Adrenal gland (tissue), 12 donors: ENCODE results near the gene ZNF799. TPM values are rescaled to one million over a fixed set of nuclear protein-coding genes. Genes with fewer than 3 reads are reported as not detected.

ENCODE experiments used
- DNase-seq, 7 donors: peaks; one replicate each; pipeline ENCODE4 v3.0.0-alpha.2; 2019 to 2020
- H3K27ac ChIP-seq, 5 donors: fragments of 200-600 bp; sonication (generic) in 4 of 5; 1 replicate in 3 of 5; 2 replicates in 2 of 5; pipeline versions ENCODE4 v1.5.1 to v1.8.0; 2016 to 2020; ENCODE audit warnings: mild to moderate bottlenecking in 1 of 5
- H3K27me3 ChIP-seq: fragments of 200-600 bp; 2 replicates; pipeline ENCODE4 v1.8.0; 2021
- H3K36me3 ChIP-seq, 2 donors: fragments of 200-600 bp; replicated peaks in 1 of 2; 1 replicate in 1 of 2; 2 replicates in 1 of 2; pipeline versions ENCODE4 v1.5.1 to v1.8.0; 2018 to 2022
- H3K4me1 ChIP-seq, 2 donors: fragments of 200-600 bp; replicated peaks in 1 of 2; 1 replicate in 1 of 2; 2 replicates in 1 of 2; pipeline versions ENCODE4 v1.5.1 to v1.8.0; 2018 to 2021
- H3K4me3 ChIP-seq, 4 donors: fragments of 200-600 bp; sonication (generic) in 3 of 4; one replicate each; pipeline ENCODE4 v1.5.1; 2016 to 2018
- H3K9me3 ChIP-seq, 3 donors: fragments of 200-600 bp; sonication (generic) in 1 of 3; replicated peaks in 1 of 3; 1 replicate in 2 of 3; 2 replicates in 1 of 3; pipeline versions ENCODE4 v1.5.1 to v1.8.0; 2016 to 2021
- CTCF ChIP-seq, 6 experiments: fragments of 450-650 bp in 4 of 6; fragments of 200-600 bp in 2 of 6; sonication (generic) in 1 of 6; IDR thresholded peaks; 1 replicate in 5 of 6; 2 replicates in 1 of 6; pipeline versions ENCODE4 v1.5.1 to v1.8.0; 2016 to 2021; ENCODE audit warnings: antibody characterized with exemption in 6 of 6, mild to moderate bottlenecking in 2 of 6, moderate library complexity in 1 of 6
- POLR2A ChIP-seq, 2 donors: fragments of 450-650 bp; IDR thresholded peaks; one replicate each; pipeline ENCODE4 v1.6.1; 2017; ENCODE audit warnings: antibody characterized with exemption in 2 of 2, mild to moderate bottlenecking in 2 of 2, moderate library complexity in 1 of 2
- WGBS, 4 donors: extraction: QIAGEN DNeasy Blood & Tissue Kit in 2 of 4; methylation state at CpG; one replicate each; pipeline versions ENCODE4 v1.1.5 to v1.1.7; 2013 to 2017; 5-methylcytosine and 5-hydroxymethylcytosine counted together
- intact Hi-C, 2 donors: fragments of 100-400 bp; cut with DNase I; formaldehyde crosslinking; loops; one replicate each; pipeline versions ENCODE4 v1.14.1 to v1.15.0; 2022 to 2023
- polyA plus RNA-seq, 3 donors: library from polyadenylated mRNA; stranded (reverse); fragments of 200-250 nt in 2 of 3; fragments of 350-450 nt in 1 of 3; fragmentation: Illumina TruSeq in 1 of 3; extraction: RNeasy Lipid Tissue Mini Kit (QIAGEN cat#74804) in 1 of 3; gene quantifications; one replicate each; pipeline ENCODE4 v1.2.3, GENCODE V29; 2013 to 2014
- total RNA-seq, 9 donors: library from RNA; depleted of rRNA in 4 of 9; stranded (reverse); fragments of >200 nt in 4 of 9; fragments of 120-200 nt in 1 of 9; fragmentation: NEBNext Ultra II Directional in 1 of 9; extraction: Animal tissue kit (Norgen Biotek cat#: 25700) in 1 of 9; gene quantifications; one replicate each; pipeline versions ENCODE4 v1.1.0 to v1.2.4, GENCODE V29; 2013 to 2023
- donor health status: healthy with polysubstance abuse.
- donor health status: Bipolar disorder and iron deficiency.
- donor health status: DM: yes; HTN: yes; CAD: no.
- donor health status: DM: no; HTN: no; CAD: no.
- donor health status: DM: no; HTN: no; CAD: no.
- donor health status: DM: yes; HTN: yes; CAD: no.

The ZNF799 gene
- total and polyA plus RNA-seq, 12 donors, result 1.5 to 11.1 (median 3.8) TPM

GRCh38 chr19:12380444-12380737, 20.7 kb downstream of the ZNF799 start:
- Histone ChIP-seq H3K36me3 (no peaks in the 10 kb centered on the region), H3K9me3 (peaks cover 0 to 21% (median 0%) of the 10 kb centered on the region in 3 donors), H3K27ac (no peak overlapping the region), H3K4me1 (no peaks in the 10 kb centered on the region), H3K27me3 (no peaks in the 10 kb centered on the region), H3K4me3 (no peak overlapping the region)
- DNase-seq, result no peak
- 73 to 92% (median 91%) methylated on average over 2 of the region's 2 CpGs for WGBS, 4 donors
- TF ChIP-seq CTCF (IDR thresholded peaks at IDR 0.05), result no peak
- TF ChIP-seq POLR2A (IDR thresholded peaks at IDR 0.05), result no peak
- intact Hi-C loops, result no loop called here

- 86 to 91% (median 89%) methylated on average over 5 of the region's 5 CpGs for WGBS, 4 donors
Observed at GRCh38 chr19:12379732-12380443, 21.2 kb downstream of the ZNF799 start.

GRCh38 chr19:12374026-12374425, 27.0 kb downstream of the ZNF799 start:
- 88 to 100% (median 95%) methylated on average over 1 of the region's 1 CpG for WGBS, 4 donors
- no peaks in the 10 kb centered on the region for H3K4me1 ChIP-seq
- peaks cover 0 to 11% (median 0%) of the 10 kb centered on the region in 3 donors for H3K9me3 ChIP-seq
- no peak for TF ChIP-seq CTCF (IDR thresholded peaks at IDR 0.05)
- no peak for TF ChIP-seq POLR2A (IDR thresholded peaks at IDR 0.05)
- DNase-seq, result no peak
- H3K36me3 ChIP-seq, result no peaks in the 10 kb centered on the region
- H3K27me3 ChIP-seq, result no peaks in the 10 kb centered on the region
- H3K4me3 ChIP-seq, result no peak overlapping the region
- intact Hi-C loops, result no loop called here
- no peak overlapping the region for H3K27ac ChIP-seq

More at GRCh38 chr19:12379732-12380443, 21.2 kb downstream of the ZNF799 start:
- no peak for TF ChIP-seq POLR2A (IDR thresholded peaks at IDR 0.05)
- no peak for TF ChIP-seq CTCF (IDR thresholded peaks at IDR 0.05)
- Histone ChIP-seq H3K27ac (no peak overlapping the region), H3K27me3 (no peaks in the 10 kb centered on the region), H3K9me3 (peaks cover 0 to 21% (median 0%) of the 10 kb centered on the region in 3 donors), H3K36me3 (no peaks in the 10 kb centered on the region), H3K4me3 (no peak overlapping the region), H3K4me1 (no peaks in the 10 kb centered on the region)
- DNase-seq, result no peak
- intact Hi-C loops, result no loop called here

- peak; percentile 97 to 99 (median 98) for DNase-seq
- peak within 1 kb of the TSS; percentile 21 to 95 (median 72) for H3K4me3 ChIP-seq
- H3K4me1 ChIP-seq, result peaks cover 0 to 8% of the 10 kb centered on the region in 2 donors
- H3K36me3 ChIP-seq, result no peaks in the 10 kb centered on the region
- intact Hi-C loops, result no loop called here
- WGBS, 4 donors, result 0% methylated on average over 5 to 51 of the region's 51 CpGs
- no peaks in the 10 kb centered on the region for H3K9me3 ChIP-seq
- H3K27me3 ChIP-seq, result no peaks in the 10 kb centered on the region
- TF ChIP-seq CTCF (IDR thresholded peaks at IDR 0.05) (peak; percentile 47 to 84 (median 72)), POLR2A (IDR thresholded peaks at IDR 0.05) (peak; percentile 75 to 96)
- H3K27ac ChIP-seq, result peak within 1 kb of the TSS; percentile 68 to 96 (median 85)
Observed at GRCh38 chr19:12365236-12366162, 35.6 kb downstream of the ZNF799 start, which contains the start of gene ZNF442. Gene ZNF442 (minus strand): TSS chr19:12365683. CDS start chr19:12363631, 2,052 bp downstream.
